Breast epithelium (tissue), 4 donors: ENCODE data around the gene TRPM8. TPM values are rescaled to one million over a fixed set of nuclear protein-coding genes. Genes with fewer than 3 reads are reported as not detected.
"Not testable (repeated sequence)": the region's sequence is repeated elsewhere in the genome, so short reads cannot be mapped to it uniquely, and the experiment has no call there.

Source experiments
- DNase-seq, 2 donors: peaks; one replicate each; pipeline ENCODE4 v3.0.0-alpha.2; 2019; ENCODE audit warnings: low spot score in 2 of 2
- H3K27ac ChIP-seq, 2 donors: fragments of 200-600 bp; sonication (generic) in 1 of 2; one replicate each; pipeline ENCODE4 v1.5.1; 2016 to 2019; ENCODE audit warnings: mild to moderate bottlenecking in 1 of 2
- H3K27me3 ChIP-seq, 2 donors: fragments of 200-600 bp; sonication (generic) in 1 of 2; one replicate each; pipeline versions ENCODE4 v1.5.1 to v1.6.0; 2017 to 2019; ENCODE audit warnings: control low read depth in 1 of 2, mild to moderate bottlenecking in 1 of 2
- H3K36me3 ChIP-seq: fragments of 200-600 bp; one replicate; pipeline ENCODE4 v1.5.1; 2019
- H3K4me1 ChIP-seq, 2 donors: fragments of 200-600 bp; sonication (generic); one replicate each; pipeline ENCODE4 v1.5.1; 2016 to 2019; ENCODE audit warnings: control low read depth in 1 of 2
- H3K4me3 ChIP-seq, 3 donors: fragments of 200-600 bp; sonication (generic); 1 replicate in 2 of 3; 2 replicates in 1 of 3; pipeline ENCODE4 v1.5.1; 2016 to 2019; ENCODE audit warnings: mild to moderate bottlenecking in 3 of 3, moderate library complexity in 2 of 3
- H3K9me3 ChIP-seq, 2 donors: fragments of 200-600 bp; sonication (generic) in 1 of 2; one replicate each; pipeline ENCODE4 v1.5.1; 2016 to 2019; ENCODE audit warnings: control low read depth in 1 of 2
- CTCF ChIP-seq, 3 donors: fragments of 450-650 bp; IDR thresholded peaks; one replicate each; pipeline ENCODE4 v1.5.1; 2016 to 2017; ENCODE audit warnings: antibody characterized with exemption in 3 of 3, mild to moderate bottlenecking in 3 of 3, moderate library complexity in 3 of 3
- POLR2A ChIP-seq: fragments of 450-650 bp; IDR thresholded peaks from one replicate; pipeline ENCODE4 v1.6.1; 2016; ENCODE audit warnings: antibody characterized with exemption, mild to moderate bottlenecking, moderate library complexity
- POLR2AphosphoS5 ChIP-seq, 3 donors: sonication (generic); formaldehyde crosslinking; IDR thresholded peaks; one replicate each; pipeline ENCODE4 v1.6.1; 2017; ENCODE audit warnings: antibody characterized with exemption in 3 of 3
- intact Hi-C: fragments of 100-400 bp; cut with DNase I; formaldehyde crosslinking; loops from one replicate; pipeline ENCODE4 v1.15.1; 2023; ENCODE audit warnings: low total_unique reads
- total RNA-seq, 3 donors: library from RNA; depleted of rRNA; stranded (reverse); fragments of >200 nt; gene quantifications; one replicate each; pipeline ENCODE4 v1.1.0, GENCODE V29; 2016

Gene TRPM8
- total RNA-seq, 3 donors from 2014 or later, result not detected

- Histone ChIP-seq H3K4me3 (no peak overlapping the region), H3K4me1 (no peaks in the 10 kb centered on the region), H3K9me3 (no peaks in the 10 kb centered on the region), H3K27ac (no peak overlapping the region), H3K36me3 (no peaks in the 10 kb centered on the region), H3K27me3 (no peaks in the 10 kb centered on the region)
- intact Hi-C loops, result no loop called here
- no peak for DNase-seq
- TF ChIP-seq POLR2A, result no peak
- no peak for TF ChIP-seq POLR2AphosphoS5 (IDR thresholded peaks at IDR 0.05)
- TF ChIP-seq CTCF (IDR thresholded peaks at IDR 0.05), result no peak
Observed at GRCh38 chr2:233953087-233953801, 36.1 kb downstream of the TRPM8 start.

- no peak for DNase-seq
- H3K4me3 ChIP-seq, result no peak overlapping the region
- intact Hi-C loops, result no loop called here
- H3K36me3 ChIP-seq, result no peaks in the 10 kb centered on the region
- TF ChIP-seq POLR2A (no peak), CTCF (IDR thresholded peaks at IDR 0.05) (no peak), POLR2AphosphoS5 (IDR thresholded peaks at IDR 0.05) (no peak)
- H3K27ac ChIP-seq, result no peak overlapping the region
- no peaks in the 10 kb centered on the region for H3K9me3 ChIP-seq
- H3K27me3 ChIP-seq, result no peaks in the 10 kb centered on the region
- no peaks in the 10 kb centered on the region for H3K4me1 ChIP-seq
Observed at GRCh38 chr2:233960203-233960602, 43.0 kb downstream of the TRPM8 start.

GRCh38 chr2:233961905-233962304, 44.7 kb downstream of the TRPM8 start:
- Histone ChIP-seq H3K4me3 (no peak overlapping the region), H3K27me3 (no peaks in the 10 kb centered on the region), H3K9me3 (no peaks in the 10 kb centered on the region), H3K36me3 (no peaks in the 10 kb centered on the region), H3K27ac (no peak overlapping the region), H3K4me1 (no peaks in the 10 kb centered on the region)
- TF ChIP-seq POLR2A (no peak), CTCF (IDR thresholded peaks at IDR 0.05) (no peak), POLR2AphosphoS5 (IDR thresholded peaks at IDR 0.05) (no peak)
- intact Hi-C loops, result no loop called here
- DNase-seq, result no peak

- H3K36me3 ChIP-seq, result no peaks in the 10 kb centered on the region
- DNase-seq, result no peak
- TF ChIP-seq POLR2AphosphoS5 (IDR thresholded peaks at IDR 0.05), result no peak
- no peak for TF ChIP-seq CTCF (IDR thresholded peaks at IDR 0.05)
- TF ChIP-seq POLR2A, result no peak
- H3K4me3 ChIP-seq, result no peak overlapping the region
- no peaks in the 10 kb centered on the region for H3K4me1 ChIP-seq
- no peaks in the 10 kb centered on the region for H3K9me3 ChIP-seq
- no peaks in the 10 kb centered on the region for H3K27me3 ChIP-seq
- H3K27ac ChIP-seq, result no peak overlapping the region
- intact Hi-C loops, result no loop called here
Observed at GRCh38 chr2:233964581-233964980, 47.4 kb downstream of the TRPM8 start.

- TF ChIP-seq CTCF (IDR thresholded peaks at IDR 0.05), result no peak
- no peak for TF ChIP-seq POLR2AphosphoS5 (IDR thresholded peaks at IDR 0.05)
- TF ChIP-seq POLR2A, result no peak
- Histone ChIP-seq H3K4me1 (no peaks in the 10 kb centered on the region), H3K36me3 (no peaks in the 10 kb centered on the region), H3K9me3 (no peaks in the 10 kb centered on the region), H3K4me3 (no peak overlapping the region), H3K27me3 (no peaks in the 10 kb centered on the region), H3K27ac (no peak overlapping the region)
- intact Hi-C loops, result no loop called here
- DNase-seq, result no peak
Observed at GRCh38 chr2:233965032-233965603, 47.9 kb downstream of the TRPM8 start.

- H3K27me3 ChIP-seq, DNase-seq, H3K4me1 ChIP-seq, intact Hi-C loops, H3K4me3 ChIP-seq, H3K27ac ChIP-seq, H3K9me3 ChIP-seq, H3K36me3 ChIP-seq: not testable (repeated sequence)
Observed at GRCh38 chr2:233965646-233966045, 48.5 kb downstream of the TRPM8 start.
